Loucy (cell line): ENCODE results near the gene GIT2.

Source experiments
- H2AFZ ChIP-seq: fragments of 200-600 bp; sonication (generic); 2 replicates; pipeline ENCODE4 v1.6.0; 2016; ENCODE audit warnings: antibody characterized with exemption, mild to moderate bottlenecking, low read length, moderate library complexity
- H3F3A ChIP-seq: fragments of 200-600 bp; 2 replicates; pipeline ENCODE4 v1.6.0; 2016; ENCODE audit warnings: antibody characterized with exemption, low read depth, mild to moderate bottlenecking
- H3K27me3 ChIP-seq: fragments of 200-600 bp; sonication (generic); 2 replicates; pipeline ENCODE4 v1.6.1; 2014; ENCODE audit warnings: low read length, mild to moderate bottlenecking; ENCODE audit not compliant: insufficient read depth, poor library complexity, severe bottlenecking
- H3K36me3 ChIP-seq: fragments of 200-600 bp; sonication (generic); 2 replicates; pipeline ENCODE4 v1.6.1; 2016; ENCODE audit warnings: low read length; ENCODE audit not compliant: insufficient read depth
- H3K4me1 ChIP-seq: fragments of 200-600 bp; sonication (generic); 2 replicates; pipeline ENCODE4 v1.5.1; 2014; ENCODE audit warnings: low read length, mild to moderate bottlenecking; ENCODE audit not compliant: insufficient read depth, poor library complexity, severe bottlenecking
- H3K4me2 ChIP-seq: fragments of 200-600 bp; sonication (generic); 2 replicates; pipeline ENCODE4 v1.6.0; 2014; ENCODE audit warnings: antibody characterized with exemption, low read length, low read depth, mild to moderate bottlenecking; ENCODE audit not compliant: poor library complexity, severe bottlenecking
- H3K4me3 ChIP-seq: fragments of 200-600 bp; sonication (generic); 2 replicates; pipeline ENCODE4 v1.5.1; 2014; ENCODE audit warnings: low read length, mild to moderate bottlenecking, mixed read lengths; ENCODE audit not compliant: poor library complexity, severe bottlenecking
- H3K79me2 ChIP-seq: fragments of 200-600 bp; sonication (generic); 2 replicates; pipeline ENCODE4 v1.6.1; 2014; ENCODE audit warnings: low read length; ENCODE audit not compliant: insufficient read depth
- H3K9ac ChIP-seq: fragments of 200-600 bp; sonication (generic); 2 replicates; pipeline ENCODE4 v1.6.0; 2014; ENCODE audit warnings: mild to moderate bottlenecking, low read depth, low read length, moderate library complexity; ENCODE audit not compliant: poor library complexity, severe bottlenecking
- H3K9me2 ChIP-seq: fragments of 200-600 bp; sonication (generic); replicated peaks from 2 replicates; pipeline ENCODE4 v1.6.1; 2016; ENCODE audit warnings: low read depth, low read length, mixed read lengths
- H3K9me3 ChIP-seq: fragments of 200-600 bp; sonication (generic); 2 replicates; pipeline ENCODE4 v1.6.1; 2014; ENCODE audit warnings: mild to moderate bottlenecking, antibody characterized with exemption, low read length, low read depth; ENCODE audit not compliant: insufficient read depth
- H4K20me1 ChIP-seq: fragments of 200-600 bp; sonication (generic); 2 replicates; pipeline ENCODE4 v1.6.0; 2014; ENCODE audit warnings: antibody characterized with exemption, low read length, mild to moderate bottlenecking; ENCODE audit not compliant: insufficient read depth, poor library complexity, severe bottlenecking
- EZH2phosphoT487 ChIP-seq: fragments of 200-600 bp; IDR thresholded peaks from 2 replicates; pipeline ENCODE4 v1.6.1; 2018; ENCODE audit warnings: antibody characterized with exemption, mild to moderate bottlenecking, moderate library complexity, borderline replicate concordance
- TF ChIP-seq, protein P1 (sequence below): fragments of 200-600 bp; sonication (generic); conservative IDR thresholded peaks from 2 replicates; pipeline ENCODE4 v1.5.1; 2014; ENCODE audit warnings: mild to moderate bottlenecking, antibody characterized with exemption, low read length

Gene GIT2

GRCh38 chr12:109947521-109947920 lies 48.6 kb downstream of the GIT2 start:
- Histone ChIP-seq H3K4me3 (no peak overlapping the region), H3K9me2 (no peaks in the 10 kb centered on the region), H3K9me3 (no peaks in the 10 kb centered on the region), H3K4me2 (peak overlapping the region; percentile 18), H2AFZ (no peak overlapping the region), H3K27me3 (no peaks in the 10 kb centered on the region), H4K20me1 (no peaks in the 10 kb centered on the region), H3K79me2 (no peaks in the 10 kb centered on the region), H3K9ac (no peak overlapping the region), H3F3A (no peaks in the 10 kb centered on the region), H3K4me1 (peaks cover 10% of the 10 kb centered on the region), H3K36me3 (peaks cover 79% of the 10 kb centered on the region)
- no peak for TF ChIP-seq EZH2phosphoT487

GRCh38 chr12:109946913-109947312 lies 49.3 kb downstream of the GIT2 start:
- peaks cover 73% of the 10 kb centered on the region for H3K36me3 ChIP-seq
- H3K9me2 ChIP-seq, result no peaks in the 10 kb centered on the region
- H3K27me3 ChIP-seq, result no peaks in the 10 kb centered on the region
- H3K9ac ChIP-seq, result no peak overlapping the region
- H2AFZ ChIP-seq, result no peak overlapping the region
- no peak overlapping the region for H3K4me2 ChIP-seq
- no peaks in the 10 kb centered on the region for H3K79me2 ChIP-seq
- no peak overlapping the region for H3K4me3 ChIP-seq
- H3K4me1 ChIP-seq, result peaks cover 10% of the 10 kb centered on the region
- H3F3A ChIP-seq, result no peaks in the 10 kb centered on the region
- H4K20me1 ChIP-seq, result no peaks in the 10 kb centered on the region
- no peak for TF ChIP-seq EZH2phosphoT487
- TF ChIP-seq, protein P1, sequence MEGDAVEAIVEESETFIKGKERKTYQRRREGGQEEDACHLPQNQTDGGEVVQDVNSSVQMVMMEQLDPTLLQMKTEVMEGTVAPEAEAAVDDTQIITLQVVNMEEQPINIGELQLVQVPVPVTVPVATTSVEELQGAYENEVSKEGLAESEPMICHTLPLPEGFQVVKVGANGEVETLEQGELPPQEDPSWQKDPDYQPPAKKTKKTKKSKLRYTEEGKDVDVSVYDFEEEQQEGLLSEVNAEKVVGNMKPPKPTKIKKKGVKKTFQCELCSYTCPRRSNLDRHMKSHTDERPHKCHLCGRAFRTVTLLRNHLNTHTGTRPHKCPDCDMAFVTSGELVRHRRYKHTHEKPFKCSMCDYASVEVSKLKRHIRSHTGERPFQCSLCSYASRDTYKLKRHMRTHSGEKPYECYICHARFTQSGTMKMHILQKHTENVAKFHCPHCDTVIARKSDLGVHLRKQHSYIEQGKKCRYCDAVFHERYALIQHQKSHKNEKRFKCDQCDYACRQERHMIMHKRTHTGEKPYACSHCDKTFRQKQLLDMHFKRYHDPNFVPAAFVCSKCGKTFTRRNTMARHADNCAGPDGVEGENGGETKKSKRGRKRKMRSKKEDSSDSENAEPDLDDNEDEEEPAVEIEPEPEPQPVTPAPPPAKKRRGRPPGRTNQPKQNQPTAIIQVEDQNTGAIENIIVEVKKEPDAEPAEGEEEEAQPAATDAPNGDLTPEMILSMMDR, result no peak
- H3K9me3 ChIP-seq, result no peaks in the 10 kb centered on the region

- TF ChIP-seq, protein P1, result no peak
- no peak for TF ChIP-seq EZH2phosphoT487
- H4K20me1 ChIP-seq, result no peaks in the 10 kb centered on the region
- no peaks in the 10 kb centered on the region for H3F3A ChIP-seq
- H3K9ac ChIP-seq, result no peak overlapping the region
- H3K4me3 ChIP-seq, result no peak overlapping the region
- peaks cover 69% of the 10 kb centered on the region for H3K36me3 ChIP-seq
- no peaks in the 10 kb centered on the region for H3K9me3 ChIP-seq
- no peak overlapping the region for H3K4me2 ChIP-seq
- H3K9me2 ChIP-seq, result no peaks in the 10 kb centered on the region
- no peak overlapping the region for H2AFZ ChIP-seq
- no peaks in the 10 kb centered on the region for H3K79me2 ChIP-seq
- peaks cover 10% of the 10 kb centered on the region for H3K4me1 ChIP-seq
- H3K27me3 ChIP-seq, result no peaks in the 10 kb centered on the region
Measured at GRCh38 chr12:109946505-109946904, 49.7 kb downstream of the GIT2 start.

GRCh38 chr12:109944561-109945359 lies 51.4 kb downstream of the GIT2 start:
- TF ChIP-seq, protein P1, result no peak
- no peak for TF ChIP-seq EZH2phosphoT487
- Histone ChIP-seq H3K4me2 (no peak overlapping the region), H3K36me3 (peaks cover 51% of the 10 kb centered on the region)

More at GRCh38 chr12:109944561-109945359, 51.4 kb downstream of the GIT2 start:
- H3F3A ChIP-seq, result no peaks in the 10 kb centered on the region
- no peak overlapping the region for H3K9ac ChIP-seq
- no peaks in the 10 kb centered on the region for H4K20me1 ChIP-seq
- H3K79me2 ChIP-seq, result no peaks in the 10 kb centered on the region
- no peak overlapping the region for H3K4me3 ChIP-seq
- H3K9me3 ChIP-seq, result no peaks in the 10 kb centered on the region
- no peak overlapping the region for H2AFZ ChIP-seq
- H3K9me2 ChIP-seq, result no peaks in the 10 kb centered on the region
- H3K27me3 ChIP-seq, result no peaks in the 10 kb centered on the region
- peaks cover 10% of the 10 kb centered on the region for H3K4me1 ChIP-seq
